Calu3 (cell line): Measurements from ENCODE around the gene LRRFIP1. TPM values are rescaled to one million over a fixed set of nuclear protein-coding genes. Genes with fewer than 3 reads are reported as not detected.

Source experiments
- BruUV-seq: library from RNA; stranded (reverse); fragments of 400-500 nt; replicated peaks from 2 replicates; lab custom pipeline; 2021; lab: Mats Ljungman, UMichigan
- CTCF ChIA-PET: fragments of 300-600 bp; sonication (Branson Sonifier 250); formaldehyde crosslinking; loops from one replicate; lab custom pipeline; 2022; ENCODE audit warnings: antibody characterized with exemption; lab: Charles Lee
- DNase-seq: peaks from one replicate; pipeline ENCODE4 v3.0.0; 2022
- H3K27ac Mint-ChIP-seq: one replicate; pipeline ENCODE4 v1.8.0; 2022; ENCODE audit warnings: mixed read lengths; ENCODE audit not compliant: unreplicated experiment
- H3K27me3 Mint-ChIP-seq: one replicate; pipeline ENCODE4 v1.8.0; 2022; ENCODE audit warnings: mixed read lengths; ENCODE audit not compliant: unreplicated experiment
- H3K36me3 Mint-ChIP-seq: one replicate; pipeline ENCODE4 v1.8.0; 2022; ENCODE audit warnings: mild to moderate bottlenecking, moderate library complexity, mixed read lengths; ENCODE audit not compliant: insufficient read depth, unreplicated experiment
- H3K4me1 Mint-ChIP-seq: one replicate; pipeline ENCODE4 v1.8.0; 2022; ENCODE audit warnings: mild to moderate bottlenecking, low read depth, mixed read lengths; ENCODE audit not compliant: unreplicated experiment
- H3K4me3 Mint-ChIP-seq: one replicate; pipeline ENCODE4 v1.8.0; 2022; ENCODE audit warnings: mild to moderate bottlenecking, low read depth, moderate library complexity, mixed read lengths; ENCODE audit not compliant: unreplicated experiment
- H3K9me3 Mint-ChIP-seq: one replicate; pipeline ENCODE4 v1.8.0; 2022; ENCODE audit warnings: low read depth, mixed read lengths; ENCODE audit not compliant: unreplicated experiment
- intact Hi-C: fragments of 100-400 bp; cut with micrococcal nuclease; formaldehyde crosslinking; loops from one replicate; pipeline ENCODE4 v1.10.0; 2022; ENCODE audit not compliant: unreplicated experiment
- total RNA-seq: library from RNA; stranded (reverse); gene quantifications from 2 replicates; pipeline ENCODE4 v1.2.3, GENCODE V29; 2022
- TF ChIP-seq, protein P1 (sequence below): fragments of 200-600 bp; IDR thresholded peaks from one replicate; pipeline ENCODE4 v1.8.0; 2022; ENCODE audit warnings: antibody characterized with exemption; ENCODE audit not compliant: unreplicated experiment

Gene LRRFIP1
- total RNA-seq, 1 experiment from 2014 or later, result 161 TPM

GRCh38 chr2:237674731-237675276, 47.4 kb downstream of the LRRFIP1 start:
- H3K36me3 Mint-ChIP-seq, result peaks cover 15% of the 10 kb centered on the region
- CTCF ChIA-PET, result interaction anchor here (1.4 kb wide), 1 partner anchor 12 kb away, joined by 5 read pairs; no protein-coding TSS in a partner anchor
- peak overlapping the region; percentile 50 for H3K27ac Mint-ChIP-seq
- peak overlapping the region; percentile 51 for H3K4me3 Mint-ChIP-seq
- peaks cover 19% of the 10 kb centered on the region for H3K27me3 Mint-ChIP-seq
- peak; percentile 73 for DNase-seq
- H3K9me3 Mint-ChIP-seq, result no peaks in the 10 kb centered on the region
- TF ChIP-seq, protein P1, sequence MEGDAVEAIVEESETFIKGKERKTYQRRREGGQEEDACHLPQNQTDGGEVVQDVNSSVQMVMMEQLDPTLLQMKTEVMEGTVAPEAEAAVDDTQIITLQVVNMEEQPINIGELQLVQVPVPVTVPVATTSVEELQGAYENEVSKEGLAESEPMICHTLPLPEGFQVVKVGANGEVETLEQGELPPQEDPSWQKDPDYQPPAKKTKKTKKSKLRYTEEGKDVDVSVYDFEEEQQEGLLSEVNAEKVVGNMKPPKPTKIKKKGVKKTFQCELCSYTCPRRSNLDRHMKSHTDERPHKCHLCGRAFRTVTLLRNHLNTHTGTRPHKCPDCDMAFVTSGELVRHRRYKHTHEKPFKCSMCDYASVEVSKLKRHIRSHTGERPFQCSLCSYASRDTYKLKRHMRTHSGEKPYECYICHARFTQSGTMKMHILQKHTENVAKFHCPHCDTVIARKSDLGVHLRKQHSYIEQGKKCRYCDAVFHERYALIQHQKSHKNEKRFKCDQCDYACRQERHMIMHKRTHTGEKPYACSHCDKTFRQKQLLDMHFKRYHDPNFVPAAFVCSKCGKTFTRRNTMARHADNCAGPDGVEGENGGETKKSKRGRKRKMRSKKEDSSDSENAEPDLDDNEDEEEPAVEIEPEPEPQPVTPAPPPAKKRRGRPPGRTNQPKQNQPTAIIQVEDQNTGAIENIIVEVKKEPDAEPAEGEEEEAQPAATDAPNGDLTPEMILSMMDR, result no peak
- peaks cover 25% of the 10 kb centered on the region for H3K4me1 Mint-ChIP-seq
- BruUV-seq, result no TSS peak
- intact Hi-C loops, result no loop called here

DNA sequence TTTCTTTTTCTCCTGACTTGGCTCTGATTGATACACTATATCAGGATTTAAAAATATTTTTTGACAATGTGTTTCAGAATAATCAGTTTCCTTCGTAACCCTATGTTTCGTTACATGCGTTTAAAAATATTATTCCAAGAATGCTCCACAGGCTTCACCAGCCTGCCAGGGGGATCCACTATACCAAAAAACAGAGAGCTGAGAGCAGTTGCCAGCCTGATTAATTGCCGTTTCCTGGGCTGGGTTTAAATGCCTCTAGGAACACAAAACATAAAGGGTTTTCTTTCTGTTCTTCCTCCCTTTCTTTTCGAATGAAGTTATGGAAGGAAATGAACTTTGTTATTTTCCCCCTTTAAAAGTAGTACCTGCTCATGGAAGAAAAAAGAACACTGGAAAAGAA, 47.9 kb downstream of the LRRFIP1 start:
- TF ChIP-seq, protein P1, result no peak
- CTCF ChIA-PET, result interaction anchor here (1.4 kb wide), 1 partner anchor 12 kb away, joined by 5 read pairs; no protein-coding TSS in a partner anchor
- H3K27me3 Mint-ChIP-seq, result peaks cover 15% of the 10 kb centered on the region
- H3K36me3 Mint-ChIP-seq, result peaks cover 15% of the 10 kb centered on the region
- no TSS peak for BruUV-seq
- no peak for DNase-seq
- H3K4me1 Mint-ChIP-seq, result peaks cover 23% of the 10 kb centered on the region
- intact Hi-C loops, result no loop called here
- peak overlapping the region; percentile 50 for H3K27ac Mint-ChIP-seq
- no peaks in the 10 kb centered on the region for H3K9me3 Mint-ChIP-seq
- peak overlapping the region; percentile 51 for H3K4me3 Mint-ChIP-seq

DNA sequence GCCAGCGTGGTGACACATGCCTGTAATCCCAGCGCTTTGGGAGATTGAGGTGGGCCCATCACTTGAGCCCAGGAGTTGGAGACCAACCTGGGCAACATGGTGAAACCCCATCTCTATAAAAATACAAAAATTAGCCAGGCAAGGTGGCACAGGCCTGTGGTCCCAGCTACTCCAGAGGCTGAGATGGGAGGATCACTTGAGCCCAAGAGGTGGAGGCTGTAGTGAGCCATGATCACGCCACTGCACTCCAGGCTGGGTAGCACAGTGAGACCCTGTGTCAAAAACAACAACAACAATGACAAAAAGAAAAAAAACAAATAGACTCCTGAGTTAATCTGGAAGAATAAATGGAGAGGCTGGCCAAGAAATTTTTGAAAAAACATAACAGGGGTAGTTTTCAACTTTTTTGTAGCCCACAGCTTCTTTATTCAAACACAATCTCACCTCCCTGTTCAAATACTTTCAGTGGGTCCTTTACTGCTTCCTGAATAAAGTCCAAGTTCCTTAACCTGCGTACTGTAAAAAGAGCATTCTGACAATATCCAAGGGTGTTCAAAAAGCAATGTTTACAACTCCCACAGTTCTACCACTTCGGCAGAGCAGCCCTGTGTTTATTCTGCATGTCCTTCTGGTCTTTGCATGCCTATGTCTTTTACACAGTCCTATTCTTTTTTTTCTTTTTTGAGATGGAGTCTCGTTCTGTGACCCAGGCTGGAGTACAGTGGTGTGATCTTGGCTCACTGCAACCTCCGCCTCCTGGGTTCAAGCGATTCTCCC, 53.5 kb downstream of the LRRFIP1 start:
- CTCF ChIA-PET, result interaction anchor here (0.7 kb wide), 1 partner anchor 10 kb away, joined by 3 read pairs; no protein-coding TSS in a partner anchor
- BruUV-seq, result no TSS peak
- Mint-ChIP-seq H3K9me3 (no peaks in the 10 kb centered on the region), H3K27ac (no peak overlapping the region), H3K36me3 (peaks cover 4% of the 10 kb centered on the region), H3K4me3 (no peak overlapping the region), H3K27me3 (no peaks in the 10 kb centered on the region), H3K4me1 (peaks cover 13% of the 10 kb centered on the region)
- intact Hi-C loops, result no loop called here
- DNase-seq, result no peak
- TF ChIP-seq, protein P1, result no peak

DNA sequence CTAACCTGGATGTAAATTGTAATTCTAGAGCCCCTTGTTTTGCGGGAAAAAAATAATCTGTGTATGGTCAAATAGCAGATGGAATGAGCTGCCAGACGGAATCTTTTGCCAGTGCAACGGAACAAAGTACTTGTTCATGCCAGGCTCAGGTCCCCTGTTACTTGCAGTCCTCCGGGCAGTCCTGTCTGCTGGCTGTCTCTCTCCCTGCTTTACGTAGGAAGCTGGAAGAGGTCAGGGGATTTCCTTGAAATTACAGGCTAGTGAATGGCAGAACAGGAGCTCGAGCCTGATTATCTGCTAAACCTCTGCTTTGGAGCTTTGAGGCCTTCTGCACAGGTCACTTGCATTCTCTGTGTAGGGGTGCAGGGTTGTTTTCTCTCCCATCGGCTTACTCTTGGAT, 54.8 kb downstream of the LRRFIP1 start:
- Mint-ChIP-seq H3K9me3 (no peaks in the 10 kb centered on the region), H3K4me3 (no peak overlapping the region), H3K36me3 (no peaks in the 10 kb centered on the region), H3K4me1 (peaks cover 13% of the 10 kb centered on the region), H3K27ac (no peak overlapping the region), H3K27me3 (no peaks in the 10 kb centered on the region)
- TF ChIP-seq, protein P1, result no peak
- intact Hi-C loops, result no loop called here
- no TSS peak for BruUV-seq
- CTCF ChIA-PET, result interaction anchor here (1.2 kb wide), 1 partner anchor 63 kb away, joined by 4 read pairs; no protein-coding TSS in a partner anchor
- DNase-seq, result no peak
